Prostate gland (tissue), 2 donors: Measurements from ENCODE around the gene PTCHD4.
"Not testable (repeated sequence)": the region's sequence is repeated elsewhere in the genome, so short reads cannot be mapped to it uniquely, and the experiment has no call there.

Experiments
- CTCF ChIP-seq, 4 experiments: fragments of 200-600 bp in 2 of 4; fragments of 450-650 bp in 2 of 4; sonication (generic) in 2 of 4; IDR thresholded peaks; 1 replicate in 3 of 4; 2 replicates in 1 of 4; pipeline ENCODE4 v1.5.1; 2016 to 2019; ENCODE audit warnings: antibody characterized with exemption in 4 of 4, mild to moderate bottlenecking in 2 of 4, moderate library complexity in 2 of 4
- POLR2AphosphoS5 ChIP-seq: sonication (generic); formaldehyde crosslinking; IDR thresholded peaks from one replicate; pipeline ENCODE4 v1.6.1; 2017; ENCODE audit warnings: antibody characterized with exemption

- TF ChIP-seq CTCF (IDR thresholded peaks at IDR 0.05); POLR2AphosphoS5: not testable (repeated sequence)
These were observed 11.2 kb upstream of the PTCHD4 start for GRCh38 chr6:48121983-48122749.
